ENCODE measurements around the gene RAB3A.

Gene RAB3A

DNA sequence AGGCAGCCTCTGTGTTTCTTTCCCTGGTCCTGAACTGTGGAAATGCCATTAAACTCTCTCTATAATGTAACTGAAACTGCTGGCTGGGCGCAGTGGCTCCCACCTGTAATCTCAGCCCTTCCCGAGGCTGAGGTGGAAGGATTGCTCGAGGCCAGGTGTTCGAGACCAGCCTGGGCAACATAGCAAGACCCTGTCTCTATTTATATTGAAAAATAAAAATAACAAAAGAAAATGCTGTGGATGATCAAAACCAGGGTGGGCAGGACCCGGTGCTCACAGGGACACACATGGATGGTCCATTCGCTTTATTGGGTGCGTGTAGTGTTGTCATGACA, 7.4 kb downstream of the RAB3A start:
- DNase-seq = no peak

DNA sequence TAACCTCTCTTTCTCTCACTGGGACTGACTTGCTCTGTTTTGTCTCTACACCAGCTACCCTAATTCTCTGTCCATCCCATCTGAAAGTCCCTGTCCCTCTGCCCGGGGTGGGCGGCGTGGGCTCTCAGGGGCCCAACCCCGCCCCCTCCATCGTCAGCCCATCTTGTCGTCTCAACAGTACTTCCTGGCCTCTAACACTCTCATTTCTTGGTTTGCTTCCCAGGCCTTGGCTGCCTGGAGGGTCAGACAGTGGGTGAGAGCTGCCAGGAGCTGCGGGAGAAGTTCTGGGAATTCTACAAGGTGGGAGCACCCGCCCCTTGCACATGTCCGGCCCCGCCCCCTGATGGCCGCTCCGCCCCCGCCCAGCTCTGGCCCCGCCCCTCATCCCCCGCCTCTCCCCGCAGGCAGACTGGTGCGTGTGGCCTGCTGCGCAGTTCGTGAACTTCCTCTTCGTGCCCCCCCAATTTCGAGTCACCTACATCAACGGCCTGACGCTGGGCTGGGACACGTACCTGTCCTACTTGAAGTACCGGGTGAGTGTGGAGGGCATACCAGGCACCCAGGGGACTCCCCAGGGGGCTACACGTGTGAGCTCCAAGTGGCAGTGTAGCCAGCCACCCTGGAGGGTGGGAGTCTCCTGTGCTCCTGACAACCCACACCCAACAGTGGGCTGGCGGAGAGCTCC, 9.1 kb downstream of the RAB3A start:
- no peak for DNase-seq

DNA sequence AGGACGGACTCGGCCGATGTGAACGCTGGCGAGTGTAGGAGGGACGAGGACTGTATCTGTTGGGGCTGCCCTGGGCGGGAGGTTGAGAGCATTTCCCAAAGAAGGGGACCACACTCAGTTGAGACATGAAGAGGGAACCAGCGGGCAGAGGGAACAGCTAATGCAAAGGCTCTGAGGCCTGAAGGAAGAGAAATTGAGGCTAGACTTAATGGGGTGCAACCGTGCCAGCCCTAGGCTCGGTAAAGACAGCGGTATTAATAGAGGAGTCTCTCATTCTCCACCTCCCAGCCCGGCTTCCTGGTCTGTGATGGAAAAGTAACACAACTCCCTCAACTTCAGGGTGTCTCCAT, 9.7 kb downstream of the RAB3A start:
- no peak for DNase-seq

DNA sequence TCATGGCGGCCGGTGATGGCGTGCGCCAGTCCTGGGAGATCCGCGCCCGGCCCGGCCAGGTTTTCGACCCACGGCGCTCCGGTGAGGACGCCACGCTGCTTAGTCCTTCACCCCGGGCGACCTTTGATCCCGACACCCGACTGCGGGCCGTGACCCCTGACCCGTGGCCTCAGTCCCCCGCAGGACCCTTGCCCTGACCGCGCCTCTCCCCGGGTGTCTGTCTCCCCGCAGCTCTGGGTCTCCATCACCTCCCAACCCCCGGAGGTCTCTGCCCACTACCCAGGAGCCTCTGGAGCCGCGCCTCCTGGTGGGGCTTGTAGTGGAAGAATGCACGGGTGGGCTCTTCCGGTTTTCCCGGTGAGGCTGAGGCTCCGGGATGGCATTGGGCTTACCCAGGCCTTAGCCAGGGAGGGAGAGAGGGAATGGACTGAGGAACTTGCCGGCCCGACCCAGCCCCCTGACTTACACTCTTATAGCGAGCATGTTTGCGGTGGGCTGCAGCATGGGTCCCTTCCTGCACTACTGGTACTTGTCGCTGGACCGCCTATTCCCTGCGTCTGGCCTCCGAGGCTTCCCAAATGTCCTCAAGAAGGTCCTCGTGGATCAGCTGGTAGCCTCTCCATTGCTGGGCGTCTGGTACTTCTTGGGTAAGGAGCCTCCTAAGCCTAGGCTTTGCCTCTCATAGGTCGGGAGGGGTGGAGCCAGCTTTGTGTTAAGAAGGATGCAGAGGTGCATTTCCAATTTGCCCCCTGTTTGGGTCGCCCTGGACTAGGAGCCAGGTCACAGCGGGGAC, 10.3 kb downstream of the RAB3A start:
- DNase-seq = no peak

DNA sequence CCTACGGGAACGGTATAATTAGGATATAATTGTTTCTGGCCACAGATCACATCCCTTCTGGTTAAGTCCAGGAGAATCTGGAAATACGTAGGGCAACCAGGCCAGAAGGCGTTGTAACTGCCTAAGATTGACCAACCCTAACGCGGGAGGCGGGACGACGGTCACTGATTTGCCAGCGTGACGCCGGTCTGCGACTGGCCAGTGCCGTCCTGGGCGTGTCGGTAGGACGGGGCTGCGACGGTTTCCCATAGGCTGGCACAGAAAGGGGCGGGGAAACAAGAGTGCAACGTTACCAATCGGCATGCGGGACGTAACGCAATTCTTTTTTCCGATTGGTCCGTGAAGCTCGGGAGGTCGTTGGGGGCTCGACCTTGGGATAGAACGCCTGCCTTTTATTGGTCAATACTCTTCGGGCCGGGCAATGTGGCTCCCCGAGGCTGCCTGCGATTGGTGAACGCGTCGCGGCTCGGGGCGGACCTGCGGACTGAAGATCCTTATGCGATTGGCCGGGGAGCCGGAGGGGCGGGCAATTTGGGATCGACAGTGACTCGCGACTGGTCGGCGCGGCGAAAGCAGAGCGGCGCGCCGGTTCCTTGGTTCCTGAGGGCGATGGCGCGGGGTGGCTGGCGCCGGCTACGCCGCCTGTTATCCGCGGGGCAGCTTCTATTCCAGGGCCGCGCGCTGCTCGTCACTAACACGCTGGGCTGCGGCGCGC, 11.0 kb downstream of the RAB3A start, which contains the start of gene MPV17L2:
Gene MPV17L2 (plus strand): TSS at position 546 of the 715 bp plus-strand sequence. CDS start 64 bp downstream, at position 610.
- peak; percentile 97 for DNase-seq

DNA sequence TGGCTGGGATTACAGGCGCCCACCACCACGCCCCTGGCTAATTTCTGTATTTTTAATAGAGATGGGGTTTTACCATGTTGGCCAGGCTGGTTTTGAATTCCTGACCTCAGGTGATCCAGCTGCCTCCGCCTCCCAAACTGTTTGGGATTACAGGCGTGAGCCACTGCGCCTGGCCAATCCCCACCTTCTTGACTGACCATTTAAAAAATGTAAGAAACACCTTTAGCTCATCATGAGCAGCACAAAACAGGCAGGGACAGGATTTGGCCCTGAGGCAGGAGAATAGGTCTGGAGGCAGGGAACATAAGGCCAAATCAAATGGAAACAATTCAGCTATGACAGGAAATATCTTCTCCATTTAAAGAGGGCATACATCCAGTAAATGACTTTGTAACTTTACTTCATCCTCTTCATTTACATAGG, 12.2 kb downstream of the RAB3A start:
- no peak for DNase-seq

DNA sequence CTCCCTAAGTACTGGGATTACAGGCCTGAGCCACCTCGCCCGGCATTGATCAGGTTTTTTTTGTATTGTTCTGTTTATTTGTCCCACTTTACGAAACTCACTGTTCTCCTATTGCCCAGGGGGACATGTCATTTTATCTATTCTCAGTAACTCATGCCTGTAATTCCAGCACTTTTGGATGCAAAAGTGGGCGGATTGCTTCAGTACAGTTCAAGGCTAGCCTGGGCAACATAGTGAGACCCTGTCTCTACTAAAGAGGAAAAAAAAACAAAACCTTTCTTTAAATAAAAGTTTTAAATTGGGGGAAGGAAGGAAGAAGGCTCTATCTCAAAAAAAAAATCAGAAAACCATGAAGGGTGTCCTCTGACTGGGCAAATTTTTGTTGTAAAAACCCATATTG, 13.6 kb downstream of the RAB3A start:
- no peak for DNase-seq

DNA sequence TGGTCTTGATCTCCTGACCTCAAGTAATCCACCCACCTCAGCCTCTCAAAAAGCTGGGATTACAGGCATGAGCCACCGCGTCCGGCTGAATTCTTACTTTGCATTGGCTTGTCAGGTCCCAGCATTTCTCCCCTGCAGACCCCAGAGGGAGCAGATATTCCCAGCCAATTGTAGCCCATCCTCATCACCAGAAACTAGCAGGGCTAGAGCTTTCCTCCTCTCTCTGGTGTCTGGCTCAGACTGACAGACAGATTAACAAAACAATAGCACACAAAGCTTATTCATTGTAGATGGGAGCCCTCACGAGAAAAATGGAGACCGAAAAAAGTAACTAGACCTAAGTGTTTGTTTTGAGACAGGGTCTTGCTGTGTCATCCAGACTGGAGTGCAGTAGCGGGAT, 18.3 kb downstream of the RAB3A start:
- DNase-seq = no peak

DNA sequence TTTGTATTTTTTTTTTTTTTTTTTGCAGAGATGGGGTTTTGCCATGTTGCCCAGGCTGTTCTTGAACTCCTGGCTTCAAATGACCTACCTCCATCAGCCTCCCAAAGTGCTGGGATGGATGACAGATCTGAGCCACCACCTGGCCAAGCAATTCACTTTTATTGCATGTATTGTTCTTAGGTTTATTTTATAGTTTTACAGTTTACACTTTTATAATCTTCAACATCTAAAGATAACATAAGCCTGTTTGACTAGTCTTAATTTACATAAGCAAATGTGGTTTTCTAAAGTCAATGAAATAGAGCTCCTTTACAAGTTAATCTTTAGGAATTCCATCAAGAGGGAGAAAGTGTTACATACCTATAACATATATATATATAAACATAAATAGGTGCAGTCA, 20.3 kb downstream of the RAB3A start:
- no peak for DNase-seq

DNA sequence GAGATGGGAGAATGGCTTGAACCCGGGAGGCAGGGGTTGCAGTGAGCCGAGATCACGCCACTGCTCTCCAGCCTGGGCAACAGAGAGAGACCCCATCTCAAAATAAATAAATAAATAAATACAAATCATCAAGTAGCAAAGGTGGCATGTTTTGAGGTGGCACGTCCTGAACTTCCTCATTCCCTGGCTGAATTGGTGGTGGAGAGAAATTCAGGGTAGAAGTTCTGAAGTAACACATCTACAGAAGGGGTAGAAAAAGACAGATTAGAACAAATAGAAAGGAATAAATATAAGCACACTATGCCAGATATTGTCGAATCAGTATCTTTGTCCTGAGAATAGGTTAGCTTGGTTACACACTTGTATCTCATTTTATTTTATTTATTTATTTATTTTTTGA, 23.9 kb downstream of the RAB3A start:
- no peak for DNase-seq

DNA sequence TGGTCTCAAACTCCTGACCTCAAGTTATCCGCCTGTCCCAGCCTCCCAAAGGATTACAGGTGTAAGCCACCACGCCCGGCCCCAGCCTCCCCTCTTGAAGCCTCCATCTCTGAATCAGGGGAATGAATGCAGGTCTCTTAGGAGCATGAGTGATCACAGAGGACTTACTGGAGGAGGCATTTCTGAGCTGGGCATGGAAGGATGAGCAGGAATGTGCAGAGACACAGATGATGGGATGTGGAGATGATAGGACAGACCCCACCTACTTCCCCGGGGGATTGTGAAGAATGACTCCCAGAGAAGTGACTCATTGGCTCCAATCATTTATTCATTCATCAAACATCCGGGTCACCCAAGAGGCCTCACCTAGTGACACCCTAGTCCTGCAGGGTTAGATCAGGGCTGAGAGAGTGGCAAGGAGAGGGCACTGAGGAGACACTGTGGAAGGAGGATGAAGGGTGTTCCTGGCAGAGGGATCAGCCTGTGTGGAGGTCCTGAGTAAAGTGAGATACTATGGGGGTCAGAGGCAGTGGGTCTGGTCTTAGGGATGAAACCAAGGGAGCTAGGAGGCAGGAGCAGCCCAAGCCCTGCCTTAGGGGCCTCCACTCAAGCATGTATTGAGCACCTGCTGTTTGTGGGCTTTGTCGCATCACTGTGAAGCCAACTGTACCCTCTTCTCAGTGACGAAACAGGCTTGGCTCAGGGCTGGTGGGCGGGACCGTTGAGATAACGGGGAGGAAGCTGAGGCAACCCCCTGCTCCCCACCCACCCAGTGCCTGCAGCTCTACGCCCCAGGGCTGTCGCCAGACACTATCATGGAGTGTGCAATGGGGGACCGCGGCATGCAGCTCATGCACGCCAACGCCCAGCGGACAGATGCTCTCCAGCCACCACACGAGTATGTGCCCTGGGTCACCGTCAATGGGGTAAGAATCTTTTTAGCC, 27.2 kb downstream of the RAB3A start:
- no peak for DNase-seq

DNA sequence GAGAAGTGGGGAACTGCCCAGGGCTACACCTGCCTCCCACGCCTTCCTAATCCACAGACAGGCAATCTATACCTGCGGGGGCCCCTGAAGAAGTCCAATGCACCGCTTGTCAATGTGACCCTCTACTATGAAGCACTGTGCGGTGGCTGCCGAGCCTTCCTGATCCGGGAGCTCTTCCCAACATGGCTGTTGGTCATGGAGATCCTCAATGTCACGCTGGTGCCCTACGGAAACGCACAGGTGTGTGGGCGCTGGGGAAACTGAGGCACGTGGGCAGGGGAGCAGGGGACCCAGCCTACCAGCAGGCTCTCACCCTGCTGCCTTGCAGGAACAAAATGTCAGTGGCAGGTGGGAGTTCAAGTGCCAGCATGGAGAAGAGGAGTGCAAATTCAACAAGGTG, 28.9 kb downstream of the RAB3A start:
- no peak for DNase-seq

DNA sequence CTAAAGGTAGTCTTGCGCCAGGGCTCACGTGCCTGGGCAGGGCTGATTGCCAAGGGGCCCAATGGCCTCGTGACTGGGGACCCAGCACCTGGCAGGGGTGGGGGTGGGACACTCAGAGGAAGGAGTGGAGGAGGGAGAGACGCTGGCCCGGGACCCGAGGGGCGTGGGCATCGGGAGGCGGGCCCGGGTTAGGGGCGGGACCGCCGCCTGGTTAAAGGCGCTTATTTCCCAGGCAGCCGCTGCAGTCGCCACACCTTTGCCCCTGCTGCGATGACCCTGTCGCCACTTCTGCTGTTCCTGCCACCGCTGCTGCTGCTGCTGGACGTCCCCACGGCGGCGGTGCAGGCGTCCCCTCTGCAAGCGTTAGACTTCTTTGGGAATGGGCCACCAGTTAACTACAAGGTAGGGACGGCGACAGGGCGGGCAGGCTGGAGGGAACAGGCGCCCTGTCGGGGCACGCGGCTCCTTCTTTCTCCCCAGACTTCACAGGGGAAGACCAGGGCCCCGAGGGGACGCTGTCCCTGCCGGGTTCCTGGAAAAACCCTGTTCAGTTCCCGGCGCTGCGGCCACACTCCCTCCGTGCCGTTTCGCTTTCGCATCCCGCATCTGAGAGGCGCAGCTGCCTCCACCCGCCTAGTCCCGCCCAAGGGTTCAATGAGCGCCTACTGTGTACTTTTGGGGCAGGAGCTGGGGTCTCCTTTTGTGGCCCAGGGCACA, 30.1 kb downstream of the RAB3A start, which contains the start of gene IFI30:
Gene IFI30 (plus strand): TSS at position 242 of the 717 bp plus-strand sequence. CDS start 29 bp downstream, at position 271.
- peak; percentile 47 for DNase-seq

DNA sequence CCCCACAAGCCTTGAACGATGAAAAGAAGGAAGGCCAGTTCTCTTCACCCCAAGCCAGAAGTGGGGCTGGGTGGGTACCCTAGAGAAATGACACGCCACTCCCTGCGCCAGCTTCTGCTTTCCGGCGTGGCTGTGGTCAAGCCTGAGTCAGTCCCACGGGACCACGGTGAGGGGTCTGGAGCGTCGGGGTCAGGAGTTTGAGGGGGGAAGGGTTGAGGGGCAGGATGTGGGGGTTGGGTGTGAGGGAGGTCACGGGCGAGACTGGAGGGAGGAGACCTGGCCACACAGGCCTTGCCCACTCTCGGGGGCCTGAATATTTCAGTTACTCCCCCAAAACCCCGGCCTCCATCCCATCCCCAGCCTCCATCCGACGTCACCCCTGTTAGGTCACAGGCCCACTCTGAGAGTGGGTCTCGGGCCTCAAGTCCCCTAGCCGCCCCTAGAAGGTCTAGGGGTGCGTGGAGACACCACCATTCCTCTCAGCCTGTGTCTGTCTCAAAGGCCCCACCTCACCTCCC, 30.7 kb downstream of the RAB3A start:
- no peak for DNase-seq

DNA sequence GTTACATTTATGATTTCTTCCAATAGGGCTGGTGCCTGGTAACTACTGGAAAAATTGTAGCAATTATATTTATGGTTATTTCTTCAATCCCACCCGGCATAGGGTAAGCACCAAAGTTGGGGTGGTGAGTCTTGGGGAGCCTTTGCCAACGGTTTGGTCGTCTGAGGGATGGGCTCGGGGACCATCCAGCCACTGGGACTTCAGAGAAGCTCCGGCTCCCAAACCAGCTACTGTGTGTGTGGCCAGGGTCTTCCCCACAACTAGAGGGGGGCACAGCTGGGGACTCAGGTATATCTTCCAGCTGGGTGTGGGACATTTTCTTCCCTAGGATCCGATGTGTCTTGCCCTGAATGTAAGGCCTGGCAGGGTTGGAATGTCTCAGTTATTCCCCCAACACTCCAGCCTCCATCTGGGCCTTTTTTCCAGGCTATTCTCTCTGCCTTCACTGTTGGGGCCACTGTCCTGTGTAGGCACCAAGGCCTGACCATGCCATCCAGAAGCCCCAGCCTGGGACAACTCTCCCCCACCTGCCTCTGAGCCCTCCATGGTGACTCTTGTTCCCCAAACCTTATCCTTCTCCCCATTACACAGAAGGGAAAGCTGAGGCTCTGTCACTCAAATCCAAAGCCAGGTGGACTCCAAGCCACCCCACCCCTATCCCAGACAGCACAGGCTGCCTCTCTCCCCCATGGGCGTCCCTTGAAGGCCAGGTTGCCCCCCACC, 31.4 kb downstream of the RAB3A start:
- DNase-seq = no peak

DNA sequence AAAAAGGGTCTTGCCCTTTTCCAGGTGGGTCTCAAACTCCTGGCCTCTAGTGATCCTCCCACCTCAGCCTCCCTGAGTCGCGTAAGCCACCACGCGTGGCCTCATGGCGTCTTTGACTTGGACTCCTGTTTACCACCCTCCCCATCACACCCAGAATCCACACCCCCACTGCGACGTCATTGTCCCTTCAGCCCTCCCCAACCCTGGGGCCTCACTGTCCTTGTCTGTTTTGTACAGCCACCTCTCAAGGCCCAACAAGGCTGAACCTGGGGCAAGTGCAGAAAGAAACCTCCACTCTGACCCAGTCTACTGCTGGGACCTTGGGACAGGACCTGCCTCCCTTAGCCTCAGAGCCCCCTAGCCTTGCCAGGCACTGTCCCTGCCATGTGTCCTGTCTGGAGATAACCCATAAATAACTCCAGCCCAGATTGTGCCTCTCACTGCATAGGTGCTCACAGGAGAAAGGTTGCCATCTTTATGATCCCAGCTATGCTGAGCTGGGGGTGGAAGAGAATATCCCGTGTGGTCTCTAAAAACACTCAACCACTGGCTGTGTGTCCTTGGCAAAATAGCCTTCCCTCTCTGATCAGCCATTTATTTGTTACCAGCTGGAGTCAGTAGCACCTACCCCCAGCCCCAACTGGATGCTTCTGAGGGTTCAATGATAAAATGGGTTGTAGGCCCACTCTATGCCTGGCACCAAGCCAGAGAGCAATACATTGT, 32.1 kb downstream of the RAB3A start:
- DNase-seq = no peak

DNA sequence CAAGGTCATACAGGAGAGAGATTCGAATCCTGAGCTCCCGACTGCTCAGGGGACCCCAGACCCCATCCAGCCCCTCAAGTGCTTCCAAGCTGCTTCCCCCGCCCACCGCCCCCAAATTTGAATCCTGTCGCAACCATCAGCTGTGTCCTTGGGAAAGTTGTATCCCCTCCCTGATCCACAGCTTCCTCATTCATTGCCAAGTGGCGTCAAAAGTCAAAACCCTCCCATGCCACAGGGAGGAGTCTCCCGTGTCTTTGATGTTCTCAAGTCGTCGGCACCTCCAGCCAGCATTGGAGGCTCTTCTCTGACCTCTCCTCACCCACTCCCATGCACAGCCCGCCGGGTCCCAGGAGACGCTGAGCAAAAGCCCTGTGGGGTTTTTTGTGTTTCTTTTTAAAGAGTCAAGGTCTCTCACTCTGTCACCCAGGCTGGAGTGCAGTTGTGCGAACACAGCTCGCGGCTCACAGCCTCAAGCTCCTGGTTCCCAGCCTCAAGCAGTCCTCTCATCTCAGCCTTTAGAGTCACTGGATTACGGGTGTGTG, 33.1 kb downstream of the RAB3A start:
- DNase-seq = no peak

DNA sequence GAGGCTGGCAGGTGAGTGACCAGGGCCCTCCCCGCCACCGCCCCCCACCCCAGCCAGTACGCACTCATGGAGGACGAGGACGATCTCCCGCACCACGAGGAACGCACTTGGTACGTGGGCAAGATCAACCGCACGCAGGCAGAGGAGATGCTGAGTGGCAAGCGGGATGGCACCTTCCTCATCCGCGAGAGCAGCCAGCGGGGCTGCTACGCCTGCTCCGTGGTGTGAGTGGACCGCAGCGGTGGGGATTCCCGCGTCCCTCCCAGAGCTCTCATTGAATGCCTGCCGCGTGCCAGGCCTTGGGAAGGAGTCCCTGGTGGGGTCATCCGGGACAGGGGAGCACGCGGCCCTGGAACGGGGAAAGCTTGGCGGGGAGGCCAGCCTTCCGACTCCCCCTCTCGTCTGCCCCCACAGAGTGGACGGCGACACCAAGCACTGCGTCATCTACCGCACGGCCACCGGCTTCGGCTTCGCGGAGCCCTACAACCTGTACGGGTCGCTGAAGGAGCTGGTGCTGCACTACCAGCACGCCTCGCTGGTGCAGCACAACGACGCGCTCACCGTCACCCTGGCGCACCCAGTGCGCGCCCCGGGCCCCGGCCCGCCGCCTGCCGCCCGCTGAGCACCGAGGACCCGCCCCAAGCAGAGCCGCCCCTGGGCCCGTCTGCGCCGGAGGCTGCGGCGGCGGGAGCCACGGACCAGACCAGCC, 35.0 kb downstream of the RAB3A start:
- no peak for DNase-seq

DNA sequence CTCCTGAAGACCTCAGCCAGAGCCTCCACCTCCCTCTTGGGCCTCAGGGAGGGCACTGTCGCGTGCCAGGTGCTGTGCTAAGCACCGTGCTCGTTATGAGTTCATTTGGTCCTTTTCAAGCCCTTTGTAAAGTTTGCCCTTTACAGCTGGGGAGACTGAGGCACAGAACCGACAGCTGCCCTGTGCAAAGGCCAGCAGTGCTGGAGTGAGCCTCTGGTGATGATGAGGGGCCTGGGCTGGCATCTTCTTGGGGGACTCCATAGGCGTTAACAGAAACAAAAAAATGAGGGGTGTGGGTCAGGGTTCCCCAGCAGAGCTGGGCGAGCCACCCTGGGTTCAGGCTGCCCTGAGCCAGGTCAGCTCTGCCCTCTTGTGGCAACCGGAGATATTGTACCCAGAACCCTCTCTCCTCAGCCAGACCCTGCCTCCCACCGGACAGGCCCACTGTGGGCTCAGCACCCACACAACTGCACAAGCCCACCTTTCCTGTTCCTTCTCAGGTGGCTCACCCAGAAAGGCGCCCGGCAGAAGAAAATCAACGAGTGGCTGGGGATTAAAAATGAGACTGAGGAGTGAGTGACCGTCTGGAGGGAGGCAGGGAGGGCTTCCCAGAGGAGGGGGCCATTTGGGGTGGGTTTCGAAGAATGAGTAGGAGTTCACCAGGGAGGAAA, 35.7 kb downstream of the RAB3A start:
- DNase-seq = no peak
